GM19468 (cell line): ENCODE data around the gene WASF3.
"Not testable (repeated sequence)": the region's sequence is repeated elsewhere in the genome, so short reads cannot be mapped to it uniquely, and the experiment has no call there.

Experiments
- ATAC-seq: cut with Tn5 transposase; IDR thresholded peaks from one replicate; pipeline ENCODE4 v1.9.1; 2021; ENCODE audit warnings: mild to moderate bottlenecking, moderate library complexity, moderate number of reproducible peaks; ENCODE audit not compliant: unreplicated experiment; ENCODE audit errors: extremely low read depth

Gene WASF3

GRCh38 chr13:26705536-26705935, 148.1 kb downstream of the WASF3 start:
- ATAC-seq, result no peak

GRCh38 chr13:26706381-26706780, 148.9 kb downstream of the WASF3 start:
- ATAC-seq, result no peak

- no peak for ATAC-seq
Observed at GRCh38 chr13:26707122-26708006, 149.9 kb downstream of the WASF3 start.

- no peak for ATAC-seq
Observed at GRCh38 chr13:26708007-26708297, 150.5 kb downstream of the WASF3 start.

- no peak for ATAC-seq
Observed at GRCh38 chr13:26709461-26709860, 152.0 kb downstream of the WASF3 start.

- no peak for ATAC-seq
Observed at GRCh38 chr13:26710166-26710565, 152.7 kb downstream of the WASF3 start.

GRCh38 chr13:26711211-26711610, 153.7 kb downstream of the WASF3 start:
- no peak for ATAC-seq

- ATAC-seq, result no peak
Observed at GRCh38 chr13:26713341-26713740, 155.9 kb downstream of the WASF3 start.

GRCh38 chr13:26716984-26717383, 159.5 kb downstream of the WASF3 start:
- no peak for ATAC-seq

GRCh38 chr13:26718146-26718545, 160.7 kb downstream of the WASF3 start:
- no peak for ATAC-seq

GRCh38 chr13:26718872-26719271, 161.4 kb downstream of the WASF3 start:
- ATAC-seq, result no peak

GRCh38 chr13:26719356-26719945, 162.0 kb downstream of the WASF3 start:
- no peak for ATAC-seq

GRCh38 chr13:26721251-26722121, 164.0 kb downstream of the WASF3 start:
- no peak for ATAC-seq

GRCh38 chr13:26722321-26722720, 164.8 kb downstream of the WASF3 start:
- ATAC-seq, result no peak

- ATAC-seq, result not testable (repeated sequence)
Observed at GRCh38 chr13:26723620-26724019, 166.1 kb downstream of the WASF3 start.

GRCh38 chr13:26726684-26727083, 169.2 kb downstream of the WASF3 start:
- no peak for ATAC-seq

- ATAC-seq, result no peak
Observed at GRCh38 chr13:26727122-26727521, 169.6 kb downstream of the WASF3 start.

- ATAC-seq, result no peak
Observed at GRCh38 chr13:26727633-26728032, 170.2 kb downstream of the WASF3 start.

- no peak for ATAC-seq
Observed at GRCh38 chr13:26735677-26736076, 178.2 kb downstream of the WASF3 start.
